HFFc6 (cell line): ENCODE measurements around the gene PTPRN2. TPM values are rescaled to one million over a fixed set of nuclear protein-coding genes. Genes with fewer than 3 reads are reported as not detected.
A peak's percentile ranks its signal among the peaks of the same experiment; 100 is the strongest.

Experiments
- DNase-seq: peaks from one replicate; pipeline ENCODE4 v3.0.0-alpha.2; 2018
- H3K27ac Mint-ChIP-seq: 2 replicates; pipeline ENCODE4 v1.8.0; 2020; ENCODE audit warnings: mild to moderate bottlenecking, mixed read lengths
- H3K27me3 Mint-ChIP-seq: 2 replicates; pipeline ENCODE4 v1.8.0; 2021; ENCODE audit warnings: mild to moderate bottlenecking, moderate library complexity, mixed read lengths; ENCODE audit not compliant: insufficient read depth
- H3K36me3 Mint-ChIP-seq: 2 replicates; pipeline ENCODE4 v1.8.0; 2021; ENCODE audit warnings: low read depth, mixed read lengths
- H3K4me1 Mint-ChIP-seq: 2 replicates; pipeline ENCODE4 v1.8.0; 2020; ENCODE audit warnings: low read depth, mixed read lengths
- H3K4me3 Mint-ChIP-seq: 2 replicates; pipeline ENCODE4 v1.8.0; 2020; ENCODE audit warnings: mild to moderate bottlenecking, moderate library complexity, mixed read lengths
- H3K9me3 Mint-ChIP-seq: 2 replicates; pipeline ENCODE4 v1.8.0; 2020; ENCODE audit warnings: mild to moderate bottlenecking, mixed read lengths
- total RNA-seq, 6 experiments: library from RNA; stranded (reverse); fragmentation: NEBNext Ultra II Directional; extraction: Animal tissue kit (Norgen Biotek cat#: 25700); gene quantifications; 2 replicates in 1 of 6; 3 replicates in 5 of 6; pipeline ENCODE4 v1.2.3, GENCODE V29; 2021
- TF ChIP-seq, protein P1 (sequence below): fragments of 200-600 bp; sonication (generic); IDR thresholded peaks from 2 replicates; pipeline ENCODE4 v1.5.0; 2021; ENCODE audit warnings: antibody characterized with exemption, mild to moderate bottlenecking

The PTPRN2 gene
- total RNA-seq, 6 experiments from 2014 or later: 0.05 to 0.27 (median 0.23) TPM

DNA sequence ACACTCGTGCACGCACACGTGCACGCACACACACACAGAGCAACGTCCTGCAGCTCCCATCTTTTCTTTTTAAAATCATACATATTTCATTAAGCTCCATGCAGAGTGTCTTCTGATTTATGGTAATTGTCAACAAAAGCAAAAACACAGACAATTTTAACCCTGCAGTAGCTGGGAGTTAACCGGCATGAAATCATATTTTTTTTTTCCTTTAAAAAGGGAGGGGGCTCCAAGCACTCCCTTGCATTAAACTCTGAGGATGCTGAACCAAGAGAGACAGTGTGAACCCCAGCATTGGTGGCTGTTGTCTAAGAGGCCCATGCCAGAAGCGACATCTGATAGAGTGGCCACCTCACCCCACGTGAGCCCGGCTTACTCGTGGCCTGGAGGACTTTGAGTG lies 708.2 kb downstream of the PTPRN2 start:
- H3K9me3 Mint-ChIP-seq: peaks cover 43% of the 10 kb centered on the region
- H3K36me3 Mint-ChIP-seq: peaks cover 11% of the 10 kb centered on the region
- H3K27me3 Mint-ChIP-seq: no peaks in the 10 kb centered on the region
- H3K4me3 Mint-ChIP-seq: no peak overlapping the region
- DNase-seq: no peak
- H3K4me1 Mint-ChIP-seq: no peaks in the 10 kb centered on the region
- no peak overlapping the region for H3K27ac Mint-ChIP-seq
- TF ChIP-seq, protein P1, sequence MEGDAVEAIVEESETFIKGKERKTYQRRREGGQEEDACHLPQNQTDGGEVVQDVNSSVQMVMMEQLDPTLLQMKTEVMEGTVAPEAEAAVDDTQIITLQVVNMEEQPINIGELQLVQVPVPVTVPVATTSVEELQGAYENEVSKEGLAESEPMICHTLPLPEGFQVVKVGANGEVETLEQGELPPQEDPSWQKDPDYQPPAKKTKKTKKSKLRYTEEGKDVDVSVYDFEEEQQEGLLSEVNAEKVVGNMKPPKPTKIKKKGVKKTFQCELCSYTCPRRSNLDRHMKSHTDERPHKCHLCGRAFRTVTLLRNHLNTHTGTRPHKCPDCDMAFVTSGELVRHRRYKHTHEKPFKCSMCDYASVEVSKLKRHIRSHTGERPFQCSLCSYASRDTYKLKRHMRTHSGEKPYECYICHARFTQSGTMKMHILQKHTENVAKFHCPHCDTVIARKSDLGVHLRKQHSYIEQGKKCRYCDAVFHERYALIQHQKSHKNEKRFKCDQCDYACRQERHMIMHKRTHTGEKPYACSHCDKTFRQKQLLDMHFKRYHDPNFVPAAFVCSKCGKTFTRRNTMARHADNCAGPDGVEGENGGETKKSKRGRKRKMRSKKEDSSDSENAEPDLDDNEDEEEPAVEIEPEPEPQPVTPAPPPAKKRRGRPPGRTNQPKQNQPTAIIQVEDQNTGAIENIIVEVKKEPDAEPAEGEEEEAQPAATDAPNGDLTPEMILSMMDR: no peak

DNA sequence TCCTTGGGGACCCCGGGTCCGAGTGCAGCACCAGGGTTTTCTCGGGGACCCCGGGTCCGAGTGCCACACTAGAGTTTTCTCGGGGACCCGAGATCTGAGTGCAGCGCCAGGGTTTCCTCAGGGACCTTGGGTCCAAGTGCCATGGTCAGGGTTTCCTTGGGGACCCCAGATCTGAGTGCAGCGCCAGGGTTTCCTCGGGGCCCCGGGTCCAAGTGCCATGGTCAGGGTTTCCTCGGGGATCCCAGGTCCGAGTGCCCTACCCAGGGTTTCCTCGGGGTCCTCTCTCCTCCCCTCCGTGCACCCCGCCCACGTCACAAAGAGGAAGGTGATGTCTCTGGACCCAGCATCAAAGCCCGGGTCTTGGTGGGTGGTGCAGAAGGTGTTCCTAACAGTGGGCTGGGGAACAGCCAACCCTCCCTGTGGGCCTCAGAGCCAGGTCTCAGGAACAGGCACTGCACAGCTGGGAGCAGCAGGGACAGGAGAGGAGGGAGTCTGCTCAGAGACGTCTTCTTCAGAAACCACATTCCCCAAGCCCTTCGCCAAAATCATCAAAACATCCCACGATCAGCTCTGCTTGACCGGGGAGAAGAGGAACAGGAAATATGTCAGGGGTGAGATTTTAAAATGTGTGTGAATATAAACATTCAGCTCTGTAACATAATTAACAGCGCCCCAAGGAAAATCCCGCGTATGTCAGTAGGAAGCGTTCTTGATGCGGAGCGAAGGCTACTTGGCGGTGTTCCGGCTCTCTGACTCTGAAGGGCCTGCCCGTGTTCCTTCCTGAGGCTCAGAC lies 710.1 kb downstream of the PTPRN2 start:
- Mint-ChIP-seq H3K27me3 (no peaks in the 10 kb centered on the region), H3K4me3 (no peak overlapping the region), H3K4me1 (no peaks in the 10 kb centered on the region), H3K9me3 (peaks cover 51% of the 10 kb centered on the region), H3K36me3 (peaks cover 11% of the 10 kb centered on the region), H3K27ac (no peak overlapping the region)
- TF ChIP-seq, protein P1: no peak
- DNase-seq: no peak

DNA sequence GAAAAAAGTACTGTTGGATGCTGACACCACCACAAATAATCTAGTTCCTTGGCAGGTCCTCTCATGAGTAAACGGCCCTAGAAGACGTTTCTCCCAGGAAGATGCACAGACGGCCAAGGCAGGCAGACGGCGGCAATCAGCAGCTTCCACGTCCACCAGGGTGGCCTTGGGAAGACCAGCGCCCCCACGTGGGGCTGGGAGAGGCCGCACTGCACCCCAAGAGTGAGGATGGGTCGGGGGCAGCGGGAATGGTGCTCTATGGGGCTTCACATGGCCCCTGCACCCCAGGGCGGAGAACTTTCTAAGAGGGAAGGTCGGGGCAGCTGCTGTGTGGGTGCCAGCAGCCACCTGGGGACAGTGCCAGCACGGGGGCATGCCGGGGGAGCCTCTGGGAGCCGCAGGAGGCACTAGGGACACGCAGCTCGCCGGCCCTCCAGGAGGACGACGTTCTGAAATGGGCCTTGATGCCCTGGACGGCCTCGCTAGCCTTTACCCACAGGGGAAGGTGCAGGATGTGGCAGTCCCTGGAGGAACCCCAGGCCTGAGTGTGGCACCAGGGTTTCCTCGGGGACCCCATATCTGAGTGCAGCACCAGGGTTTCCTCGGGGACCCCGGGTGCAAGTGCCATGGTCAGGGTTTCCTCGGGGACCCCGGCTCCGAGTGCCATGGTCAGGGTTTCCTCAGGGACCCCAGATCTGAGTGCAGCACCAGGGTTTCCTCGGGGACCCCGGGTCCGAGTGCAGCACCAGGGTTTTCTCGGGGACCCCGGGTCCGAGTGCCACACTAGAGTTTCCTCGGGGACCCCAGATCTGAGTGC lies 710.9 kb downstream of the PTPRN2 start:
- Mint-ChIP-seq H3K27ac (no peak overlapping the region), H3K4me1 (no peaks in the 10 kb centered on the region), H3K36me3 (peaks cover 11% of the 10 kb centered on the region), H3K9me3 (peaks cover 51% of the 10 kb centered on the region), H3K4me3 (no peak overlapping the region), H3K27me3 (no peaks in the 10 kb centered on the region)
- TF ChIP-seq, protein P1: no peak
- DNase-seq: no peak

DNA sequence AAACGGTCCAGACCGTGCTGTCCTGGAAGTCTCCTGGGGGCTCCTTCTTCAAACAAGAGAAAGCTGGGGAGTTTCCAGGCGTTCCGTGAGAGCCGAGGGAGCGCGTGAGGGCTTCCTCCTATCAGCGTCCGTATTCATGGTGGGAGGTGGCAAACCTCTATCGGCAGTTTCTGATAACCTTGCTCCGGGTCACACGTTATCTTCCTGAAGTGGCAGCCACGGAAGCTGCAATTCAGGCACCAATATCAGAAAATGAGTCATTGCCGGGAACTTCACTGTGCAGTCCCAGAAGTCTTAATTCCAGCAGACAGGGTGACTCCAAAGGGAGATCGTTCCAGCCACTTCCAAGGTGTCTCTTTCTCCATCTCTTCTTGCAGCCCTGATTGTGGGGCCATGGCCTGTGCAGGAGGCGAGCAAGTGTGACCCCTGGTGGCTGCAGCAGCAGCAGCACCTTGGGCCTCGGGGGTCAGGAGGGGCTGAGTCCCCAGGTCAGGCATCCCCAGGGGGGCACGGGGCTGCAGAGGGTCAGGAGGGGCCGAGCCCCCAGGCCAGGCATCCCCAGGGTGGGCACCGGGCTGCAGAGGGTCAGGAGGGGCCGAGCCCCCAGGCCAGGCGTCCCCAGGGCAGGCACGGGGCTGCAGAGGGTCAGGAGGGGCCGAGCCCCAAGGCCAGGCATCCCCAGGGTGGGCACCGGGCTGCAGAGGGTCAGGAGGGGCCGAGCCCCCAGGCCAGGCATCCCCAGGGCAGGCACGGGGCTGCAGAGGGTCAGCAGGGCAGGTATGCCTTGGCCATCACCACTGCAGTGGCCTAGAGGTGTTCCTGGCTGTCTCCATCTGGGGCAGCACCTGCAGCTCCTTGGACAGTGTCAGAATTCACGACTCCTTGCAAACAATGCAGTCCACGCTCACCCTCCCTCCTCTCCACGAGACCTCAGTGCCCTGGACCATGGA lies 712.1 kb downstream of the PTPRN2 start:
- Mint-ChIP-seq H3K4me1 (no peaks in the 10 kb centered on the region), H3K36me3 (peaks cover 5% of the 10 kb centered on the region), H3K9me3 (peaks cover 44% of the 10 kb centered on the region), H3K4me3 (no peak overlapping the region), H3K27ac (no peak overlapping the region), H3K27me3 (no peaks in the 10 kb centered on the region)
- DNase-seq: no peak
- TF ChIP-seq, protein P1: peak; percentile 52; the same call in 1 of the 2 replicates

DNA sequence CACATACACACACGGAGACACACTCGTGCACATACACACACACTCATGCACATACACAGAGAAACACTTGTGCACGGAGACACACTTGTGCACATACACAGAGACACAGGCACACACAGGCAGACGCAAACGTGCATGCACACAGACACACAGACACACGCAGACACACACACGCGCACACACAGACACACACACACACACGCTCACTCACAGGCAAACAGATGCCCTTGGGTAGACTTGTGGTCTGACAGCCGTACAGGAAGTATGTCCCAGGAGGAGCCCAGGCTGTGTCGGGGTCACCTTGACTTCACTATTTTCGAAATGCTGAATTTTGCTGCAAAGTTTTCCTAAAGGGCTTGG lies 712.8 kb downstream of the PTPRN2 start:
- no peaks in the 10 kb centered on the region for H3K4me1 Mint-ChIP-seq
- no peak overlapping the region for H3K27ac Mint-ChIP-seq
- TF ChIP-seq, protein P1: no peak
- no peak for DNase-seq
- H3K27me3 Mint-ChIP-seq: no peaks in the 10 kb centered on the region
- H3K36me3 Mint-ChIP-seq: peaks cover 5% of the 10 kb centered on the region
- no peak overlapping the region for H3K4me3 Mint-ChIP-seq
- H3K9me3 Mint-ChIP-seq: peaks cover 41% of the 10 kb centered on the region
